NCI-H2227 (cell line): ENCODE data around the gene ATG2B.

ENCODE experiments used
- DNase-seq: peaks from one replicate; lab custom pipeline; 2025; ENCODE audit not compliant: unreplicated experiment; lab: John Stamatoyannopoulos, UW

ATG2B gene

DNA sequence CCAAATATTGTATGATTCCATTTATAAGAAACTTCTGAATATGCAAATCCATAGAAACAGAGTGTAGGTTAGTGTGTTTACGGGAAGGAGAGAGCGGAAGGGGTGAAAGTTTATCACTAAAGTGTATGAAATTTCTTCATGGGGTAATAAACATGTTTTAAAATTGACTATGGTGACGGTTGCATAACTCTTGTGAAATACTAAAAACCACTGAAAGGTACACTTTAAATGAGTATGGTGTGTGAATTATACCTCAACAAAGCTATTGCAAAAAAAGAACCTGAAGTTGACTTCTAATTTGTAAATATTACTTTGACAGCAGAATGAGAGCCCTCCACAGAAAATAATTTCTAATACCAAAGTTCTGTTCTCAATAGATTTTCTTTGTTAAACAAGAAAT is 47.1 kb downstream of the ATG2B start:
- DNase-seq, result no peak

DNA sequence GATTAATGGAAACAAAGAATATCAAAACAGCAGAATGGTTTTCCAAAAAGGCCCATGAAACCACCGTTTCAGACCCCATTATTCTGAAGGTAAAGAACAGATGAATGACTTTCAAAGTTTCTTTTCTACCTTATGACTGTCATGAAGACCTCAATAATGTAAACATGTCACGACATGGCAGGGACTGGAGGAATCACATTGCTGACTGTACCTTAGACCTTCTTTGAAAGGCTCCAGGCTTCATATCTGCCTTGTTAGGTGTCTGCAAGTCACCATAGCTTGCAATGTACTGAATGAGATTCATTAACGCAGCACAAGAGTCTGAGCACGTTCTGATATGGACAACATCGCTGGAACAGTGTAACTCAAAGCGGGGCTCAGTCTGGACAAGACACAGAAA is 52.2 kb downstream of the ATG2B start:
- no peak for DNase-seq

DNA sequence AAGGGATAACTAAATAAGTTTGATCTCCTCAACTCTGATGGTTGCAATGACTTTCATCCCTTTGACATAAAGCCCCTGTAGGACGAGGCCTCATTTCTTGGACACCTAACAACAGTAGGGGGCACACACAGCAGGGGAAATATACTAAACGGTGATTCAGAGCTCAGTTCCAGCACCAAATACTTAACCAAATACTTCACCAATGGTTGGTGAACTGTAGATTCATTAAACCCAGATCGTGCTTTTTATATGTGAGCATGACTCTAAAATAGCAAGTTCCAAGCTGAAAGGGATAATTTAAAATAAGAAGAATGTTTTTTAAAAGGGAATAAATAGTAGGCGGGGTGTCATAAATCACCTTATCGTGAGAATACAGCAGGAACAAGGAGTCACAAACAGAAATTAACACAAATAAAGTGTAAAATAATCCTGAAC is 53.2 kb downstream of the ATG2B start:
- no peak for DNase-seq

DNA sequence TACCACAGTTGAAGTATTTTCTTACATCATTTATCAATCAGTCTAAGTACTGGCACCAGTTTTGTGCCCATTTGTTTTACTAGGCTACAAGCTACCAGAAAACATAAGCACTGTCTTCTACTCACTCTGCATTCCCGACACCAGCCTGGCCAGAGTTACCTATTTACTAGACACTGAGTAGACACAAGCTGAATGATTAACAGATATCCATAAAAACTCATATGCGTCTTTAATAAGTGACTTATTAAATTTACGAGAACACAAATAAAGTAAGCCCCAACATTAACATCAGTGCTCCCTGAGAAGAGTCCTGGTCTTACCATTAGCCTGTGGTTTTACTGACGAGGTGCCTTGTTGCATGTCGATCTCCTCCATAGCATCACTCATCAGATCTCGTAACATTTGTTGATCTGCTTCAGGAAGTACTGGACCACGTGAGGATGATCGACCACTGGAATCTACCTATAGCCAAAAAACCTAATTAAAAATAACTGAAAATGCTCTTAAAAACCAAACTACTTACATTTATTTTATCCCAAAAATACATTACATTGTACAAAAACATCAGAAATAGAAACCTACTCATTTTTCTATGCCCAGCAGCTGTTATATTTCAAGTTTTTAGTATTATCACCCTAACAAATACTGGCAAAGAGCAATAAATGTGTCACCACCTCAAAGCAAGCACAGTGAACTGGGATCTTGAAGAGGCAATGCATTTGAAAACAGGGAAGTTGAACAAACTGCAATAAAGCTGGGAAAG is 53.8 kb downstream of the ATG2B start:
- no peak for DNase-seq

DNA sequence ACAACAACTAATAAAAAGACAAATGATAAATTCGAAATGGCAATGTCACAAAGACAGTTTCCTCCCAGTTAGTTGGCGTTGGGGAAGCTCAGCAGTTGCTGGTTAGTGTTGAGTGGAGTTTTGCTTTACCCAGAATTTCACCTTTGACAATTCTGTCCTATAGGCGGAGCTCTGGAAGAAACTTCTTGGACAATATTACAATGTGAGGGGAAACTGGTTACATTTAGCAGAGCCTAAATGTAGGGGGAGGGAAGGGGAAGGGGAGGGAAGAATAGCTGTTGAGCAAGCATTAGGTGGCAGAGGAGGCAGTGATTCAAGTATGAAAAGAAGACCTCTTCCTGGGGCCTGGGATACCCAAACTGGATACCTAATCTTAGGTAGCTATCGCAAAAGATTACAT is 55.7 kb downstream of the ATG2B start:
- DNase-seq, result no peak

DNA sequence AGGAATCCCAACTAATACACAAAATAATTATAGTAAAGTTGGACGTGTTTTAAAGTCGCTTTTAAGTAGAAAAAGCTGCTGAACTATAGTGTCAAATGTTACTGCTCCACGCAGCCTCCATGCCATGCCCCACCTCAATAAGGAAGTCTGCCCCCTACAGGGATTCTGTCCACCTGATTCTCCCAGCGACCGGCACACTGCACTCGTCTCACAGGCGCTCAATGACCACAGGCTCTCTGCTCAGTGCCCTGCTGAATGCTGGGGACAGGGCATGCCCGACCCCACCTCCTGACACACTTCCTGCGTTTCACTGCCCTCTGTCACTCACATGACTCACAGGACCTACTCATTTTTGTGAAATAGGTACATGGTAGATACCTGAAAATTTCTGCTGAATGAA is 58.2 kb downstream of the ATG2B start:
- peak; percentile 6 for DNase-seq

DNA sequence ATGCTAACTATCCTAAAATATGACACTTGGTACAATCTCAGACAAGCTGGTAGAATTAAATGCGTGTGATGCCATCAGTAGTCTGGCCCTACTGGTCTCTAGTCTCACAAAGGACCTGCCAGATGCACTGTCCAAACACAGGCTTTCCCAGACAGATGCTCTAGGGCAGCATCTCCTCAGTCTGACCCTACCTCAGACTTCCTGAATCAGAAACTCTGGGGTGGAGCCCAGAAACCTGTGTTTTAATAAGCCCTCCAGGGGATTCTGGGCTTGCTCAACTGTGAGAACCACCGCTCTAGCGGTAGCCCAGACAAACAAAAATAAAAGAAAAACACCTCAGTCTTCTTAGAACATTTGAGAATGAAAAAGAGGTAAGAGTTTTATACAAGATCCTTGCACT is 59.2 kb downstream of the ATG2B start:
- no peak for DNase-seq

DNA sequence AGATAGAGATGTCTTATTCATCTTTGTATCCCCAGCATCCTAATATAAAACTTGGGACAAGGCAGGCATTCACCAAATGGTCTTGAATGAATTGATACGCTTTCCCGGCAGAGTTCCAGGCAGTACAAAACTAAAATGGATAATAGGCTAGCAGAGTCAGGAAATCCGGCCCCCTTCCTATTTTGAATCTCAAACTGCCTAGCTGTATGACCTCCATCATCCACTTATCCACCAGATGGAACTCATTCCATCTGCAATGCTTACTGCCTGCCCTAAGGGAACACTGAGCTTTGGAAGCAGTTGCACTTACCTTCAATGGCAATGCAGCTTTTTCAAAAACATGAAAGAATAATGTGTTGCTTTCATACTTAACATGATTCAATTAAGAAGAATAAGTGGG is 63.7 kb downstream of the ATG2B start:
- no peak for DNase-seq

DNA sequence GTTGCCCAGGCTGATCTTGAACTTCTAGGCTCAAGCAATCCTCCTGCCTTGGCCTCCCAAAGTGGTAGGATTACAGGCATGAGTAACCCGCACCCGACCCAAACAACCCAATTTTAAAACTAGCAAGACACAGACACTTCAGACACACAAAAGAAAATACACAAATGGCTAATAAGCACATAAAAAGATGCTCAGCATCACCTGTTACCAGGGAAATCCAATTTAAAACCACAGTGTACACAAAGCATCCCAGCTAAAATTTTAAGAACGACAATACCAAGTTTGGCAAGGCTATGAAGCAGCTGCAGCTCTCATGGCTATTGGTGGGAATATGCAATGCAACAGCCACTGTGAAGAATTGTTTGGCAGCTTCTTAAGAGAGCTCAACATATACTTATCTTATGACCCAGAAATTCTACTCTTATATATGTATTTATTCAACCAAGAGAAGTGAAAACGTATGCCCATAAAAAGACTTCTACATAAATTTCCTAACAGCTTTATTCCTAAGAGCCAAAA is 65.1 kb downstream of the ATG2B start:
- DNase-seq, result no peak

DNA sequence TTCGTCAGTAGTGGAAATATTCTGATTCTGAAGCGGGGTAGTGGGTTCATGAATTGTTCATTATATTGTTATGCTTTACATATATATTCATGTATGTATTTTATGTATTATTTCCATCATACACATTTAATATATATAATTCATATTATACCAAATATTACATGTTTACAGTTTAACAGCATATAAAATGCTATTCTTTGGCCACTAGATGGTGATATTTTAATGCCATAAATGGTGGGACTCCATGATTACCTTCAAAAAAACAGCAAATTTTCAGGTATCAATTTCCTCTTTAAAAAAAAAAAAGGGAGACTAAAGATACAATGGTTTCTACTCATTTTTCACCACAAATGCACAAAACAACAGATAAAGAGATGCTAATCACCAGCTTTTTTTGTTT is 66.1 kb downstream of the ATG2B start:
- peak; percentile 24 for DNase-seq

DNA sequence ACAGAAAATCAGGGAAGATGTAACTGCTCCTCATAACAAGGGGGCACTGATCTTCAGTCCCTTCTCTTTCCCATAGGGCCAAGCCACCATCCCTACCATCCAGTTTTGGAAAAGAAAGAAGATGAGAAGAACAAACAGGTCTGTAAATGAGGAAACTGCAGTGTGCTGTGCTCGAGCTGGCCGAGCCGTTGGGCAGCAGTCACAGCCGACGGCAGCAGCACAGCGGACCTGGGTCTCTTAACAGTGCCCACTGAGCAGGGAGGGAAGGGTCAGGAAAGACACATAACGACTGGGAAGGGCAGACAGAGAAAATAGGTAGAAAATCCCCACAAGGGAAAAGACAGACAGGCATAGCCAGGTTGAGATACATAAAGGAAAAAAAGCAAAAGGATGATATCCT is 68.9 kb downstream of the ATG2B start:
- no peak for DNase-seq

DNA sequence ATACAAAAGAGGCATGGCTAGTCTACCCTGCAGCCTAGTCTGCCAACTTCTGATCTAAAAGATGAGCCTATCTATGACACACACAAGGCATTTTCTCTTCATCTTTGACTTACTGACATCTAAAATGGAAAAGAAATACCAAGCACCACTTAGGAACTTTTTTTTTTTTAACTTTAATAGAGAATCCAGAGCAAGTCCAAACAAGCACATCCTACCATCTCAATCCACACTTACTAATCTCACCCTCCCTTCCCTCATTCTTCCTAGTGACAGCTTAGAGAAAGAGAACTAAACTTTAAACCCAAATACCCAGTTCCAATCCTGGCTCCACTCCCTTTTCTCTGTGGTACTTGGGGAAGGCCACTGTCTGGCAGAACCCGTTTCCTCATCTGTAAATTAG is 75.3 kb downstream of the ATG2B start:
- no peak for DNase-seq

DNA sequence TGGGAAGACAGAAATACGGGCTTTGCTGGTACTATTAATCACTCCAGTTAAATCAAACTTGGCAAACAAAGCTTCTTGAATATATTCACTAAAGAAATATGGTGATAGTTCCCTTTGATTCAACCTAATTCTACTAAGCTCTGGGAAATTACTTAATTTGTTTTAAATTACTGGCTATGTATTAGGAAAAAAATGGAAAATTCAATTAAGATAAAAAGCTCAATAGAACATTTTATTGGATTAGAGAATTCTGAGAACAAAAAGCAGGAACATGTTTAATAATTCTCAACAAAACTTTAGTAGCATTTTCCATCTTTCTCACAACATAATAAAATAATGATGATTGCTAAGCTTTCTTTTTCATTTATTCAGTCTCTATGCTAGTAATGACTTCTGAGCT is 76.9 kb downstream of the ATG2B start:
- no peak for DNase-seq

DNA sequence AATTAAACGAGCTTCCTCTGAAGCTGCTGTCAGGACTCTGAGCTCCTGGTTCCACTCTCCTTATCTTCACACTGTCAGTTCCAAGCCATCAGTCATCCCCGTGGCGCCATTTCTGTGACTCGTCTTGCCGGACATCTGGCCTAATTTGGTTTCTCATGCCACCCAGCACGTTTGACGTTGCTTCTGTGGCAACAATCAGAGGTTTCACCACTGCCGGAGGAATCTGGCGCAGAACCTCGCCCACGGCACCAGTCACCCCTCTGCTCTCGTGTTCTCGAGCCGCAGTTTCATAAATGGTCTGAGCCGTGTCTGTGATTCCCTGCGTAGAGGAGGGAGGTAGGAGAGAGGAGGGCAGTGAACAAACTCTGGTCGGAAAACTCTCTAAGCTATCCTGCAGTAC is 77.5 kb downstream of the ATG2B start:
- no peak for DNase-seq

DNA sequence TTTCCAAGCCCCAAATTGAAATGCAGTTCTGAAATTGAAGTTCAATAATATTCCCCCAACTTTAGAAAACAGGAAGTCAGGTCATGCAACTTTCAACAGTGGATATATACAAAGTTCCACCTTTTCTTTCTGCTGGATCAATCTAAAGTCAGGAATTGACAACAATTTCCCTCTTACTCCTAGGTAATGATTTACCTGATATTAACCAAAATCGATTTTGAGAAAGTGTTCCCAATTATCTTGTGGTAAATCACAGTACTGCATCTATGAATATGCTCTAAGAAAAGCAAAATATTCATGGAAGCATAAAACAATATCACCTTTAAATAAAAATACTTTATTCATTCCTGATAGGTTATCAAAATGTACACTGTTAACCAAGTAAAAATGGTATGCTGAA is 78.7 kb downstream of the ATG2B start:
- DNase-seq, result no peak

DNA sequence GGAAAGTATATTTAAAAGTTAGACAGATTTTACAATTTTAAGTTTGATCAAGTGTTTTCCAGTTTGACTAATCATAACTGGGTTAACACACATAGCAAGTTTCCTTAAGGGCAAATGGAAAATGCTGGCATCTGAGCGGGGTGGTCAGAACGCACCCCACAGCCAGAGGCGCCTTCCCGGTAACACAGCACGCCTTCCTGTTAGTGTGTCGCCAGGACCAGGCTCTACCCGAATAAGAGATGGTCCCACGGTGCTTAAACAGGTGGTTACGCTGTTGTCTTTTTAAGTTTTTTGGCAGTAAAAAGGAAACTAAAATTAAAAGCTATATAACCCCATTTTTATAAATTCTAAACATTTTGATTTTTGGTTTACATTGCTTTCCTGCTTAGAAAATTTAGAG is 79.1 kb downstream of the ATG2B start:
- no peak for DNase-seq

DNA sequence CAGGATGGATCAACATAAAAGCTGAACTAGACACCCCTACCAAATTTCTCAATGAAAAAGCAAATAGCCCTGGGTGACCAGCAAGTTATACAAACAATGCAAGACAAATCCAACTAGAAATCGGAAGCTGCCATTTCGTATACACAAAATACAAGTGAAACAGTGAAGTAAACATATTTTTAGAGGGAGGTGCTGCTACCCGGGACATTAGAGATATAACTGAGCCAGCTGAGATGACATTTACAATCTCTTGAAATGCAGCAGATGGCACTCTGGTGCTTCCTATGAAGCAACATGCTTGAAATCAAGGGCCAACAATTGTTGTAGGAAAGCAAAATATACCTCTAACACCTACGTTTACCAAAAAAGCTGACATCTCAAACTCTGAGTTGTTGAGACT is 81.7 kb downstream of the ATG2B start:
- no peak for DNase-seq

DNA sequence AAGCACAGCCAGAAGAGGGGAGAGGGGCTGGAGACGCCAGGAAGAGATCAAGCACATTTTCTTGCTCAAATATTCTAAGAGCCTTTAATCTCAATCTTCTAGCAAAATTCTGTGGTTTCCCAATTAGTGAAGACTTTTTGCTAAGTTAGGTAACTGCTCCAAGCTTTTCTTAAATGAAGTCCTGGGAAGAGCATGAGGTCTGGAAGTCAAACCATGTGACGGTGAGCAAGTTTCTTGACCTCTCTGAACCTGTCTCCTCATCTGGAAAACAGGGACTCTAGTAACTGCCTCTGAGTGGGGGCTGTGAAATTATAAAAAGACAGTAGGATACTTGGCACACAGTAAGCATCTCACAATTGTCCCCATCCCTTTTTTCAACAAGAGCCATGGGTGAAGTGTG is 83.0 kb downstream of the ATG2B start:
- no peak for DNase-seq

DNA sequence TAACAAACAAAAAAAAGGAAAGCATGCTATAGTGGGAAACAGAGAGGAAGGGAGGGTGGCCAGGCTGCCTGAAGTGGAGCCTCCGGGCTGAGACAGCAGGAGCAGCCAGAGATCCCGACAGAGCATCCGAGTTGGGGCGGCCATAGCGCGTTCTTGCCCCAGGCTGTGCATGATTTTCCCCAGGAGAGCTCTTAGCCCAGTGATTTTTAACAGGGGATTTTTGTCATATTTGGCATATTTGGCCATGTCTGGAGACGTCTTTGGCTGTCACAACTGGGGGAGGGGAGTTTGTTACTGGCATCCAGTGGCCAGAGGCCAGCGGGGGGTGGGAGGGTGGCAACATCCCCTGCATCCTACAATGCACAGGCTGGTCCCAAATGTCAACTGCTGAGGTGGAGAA is 83.6 kb downstream of the ATG2B start:
- DNase-seq, result no peak

DNA sequence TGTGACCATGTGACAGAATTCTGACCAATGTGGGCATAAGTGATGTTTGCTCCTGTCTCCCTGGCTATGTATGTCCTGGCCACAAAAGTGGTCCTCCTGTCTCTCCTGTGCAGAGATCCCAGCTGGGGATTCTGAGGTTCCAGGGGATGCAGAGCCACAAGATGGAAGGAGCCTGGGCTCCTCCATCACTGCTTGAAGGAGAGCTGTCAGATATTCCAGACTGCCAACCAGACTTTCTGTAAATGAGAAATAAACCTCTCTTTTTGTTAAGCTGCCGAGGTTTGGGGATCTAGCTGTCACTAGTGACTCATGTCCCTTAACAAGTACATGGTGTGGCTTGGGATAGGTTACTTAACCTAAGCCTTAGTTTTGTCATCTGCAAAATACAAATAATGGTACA is 85.3 kb downstream of the ATG2B start:
- DNase-seq, result no peak

DNA sequence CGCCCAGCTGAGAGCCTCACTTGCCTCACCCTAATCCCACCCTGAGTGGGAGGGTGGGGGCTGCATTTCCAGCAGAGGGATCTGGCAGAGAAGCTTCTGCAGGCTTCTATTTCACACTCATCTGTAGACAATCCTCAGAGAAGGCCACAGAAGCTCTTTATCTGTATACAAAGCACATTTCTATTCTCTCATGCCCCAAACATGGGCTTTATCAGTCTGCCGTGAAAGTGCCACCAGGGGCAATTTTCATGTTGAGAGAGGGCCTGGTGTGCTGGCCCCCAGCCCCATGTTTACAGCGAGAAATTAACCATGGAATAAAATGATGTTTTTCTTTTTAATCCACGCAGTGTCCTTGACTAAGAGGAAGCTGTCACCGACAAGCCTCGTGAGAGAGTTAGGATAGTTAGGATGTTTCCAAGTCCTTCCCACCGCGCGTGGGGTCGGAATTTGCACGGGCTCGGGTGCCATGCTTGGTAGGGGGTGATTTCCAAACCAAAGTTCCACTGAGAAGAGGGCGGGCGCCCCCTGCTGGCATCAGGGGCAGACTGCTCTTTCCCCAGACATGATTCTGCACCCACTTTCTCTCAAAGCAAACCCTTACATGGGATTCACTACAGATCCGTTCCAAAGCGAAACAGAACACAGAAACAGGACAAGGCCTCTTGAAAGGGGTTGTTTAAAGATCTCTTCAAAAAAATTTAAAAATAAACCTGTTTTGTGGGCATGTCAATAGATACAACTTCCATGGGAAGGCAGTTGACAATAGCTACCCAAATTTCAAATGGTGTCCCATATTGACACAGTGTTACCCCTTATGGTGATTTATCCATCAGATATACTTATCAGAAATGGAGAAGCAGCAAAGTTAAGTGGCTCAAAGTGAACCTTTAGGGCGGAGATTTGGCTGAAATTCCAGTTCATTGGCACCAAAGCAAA is 87.7 kb downstream of the ATG2B start:
- peak; percentile 69 for DNase-seq

DNA sequence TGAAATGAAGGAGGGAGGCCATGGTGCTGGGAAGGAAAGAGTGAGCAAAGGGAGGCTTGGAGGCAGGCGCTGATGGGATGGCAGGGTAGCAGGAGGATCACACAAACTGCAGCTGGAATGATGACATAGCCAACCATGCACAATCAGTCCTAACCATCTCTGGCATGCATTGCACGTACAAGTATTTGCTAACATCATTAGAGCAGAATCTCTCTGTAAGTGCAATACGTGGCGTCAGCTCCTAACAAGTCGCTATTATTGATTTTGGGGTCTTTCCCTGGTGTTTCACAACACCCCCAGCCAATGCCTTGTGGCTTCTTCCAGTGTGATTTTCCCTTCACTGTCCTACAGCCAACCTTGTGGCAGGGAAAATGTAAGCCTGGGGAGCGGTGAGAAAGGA is 88.6 kb downstream of the ATG2B start:
- no peak for DNase-seq
